HG03066 (cell line): ENCODE results near the gene APOC1.
"Not testable (repeated sequence)": the region's sequence is repeated elsewhere in the genome, so short reads cannot be mapped to it uniquely, and the experiment has no call there.

Experiments
- ATAC-seq: cut with Tn5 transposase; IDR thresholded peaks from one replicate; pipeline ENCODE4 v1.9.1; 2021; ENCODE audit warnings: low read depth; ENCODE audit not compliant: unreplicated experiment

APOC1 gene

GRCh38 chr19:44914433-44915206 is at the start of gene APOC1:
Gene APOC1, plus strand, starts transcription at chr19:44914608. Its CDS starts 284 bp downstream, at chr19:44914892.
- peak; percentile 76 for ATAC-seq

GRCh38 chr19:44865196-44865767 is 49.1 kb upstream of the APOC1 start:
- ATAC-seq = no peak

DNA sequence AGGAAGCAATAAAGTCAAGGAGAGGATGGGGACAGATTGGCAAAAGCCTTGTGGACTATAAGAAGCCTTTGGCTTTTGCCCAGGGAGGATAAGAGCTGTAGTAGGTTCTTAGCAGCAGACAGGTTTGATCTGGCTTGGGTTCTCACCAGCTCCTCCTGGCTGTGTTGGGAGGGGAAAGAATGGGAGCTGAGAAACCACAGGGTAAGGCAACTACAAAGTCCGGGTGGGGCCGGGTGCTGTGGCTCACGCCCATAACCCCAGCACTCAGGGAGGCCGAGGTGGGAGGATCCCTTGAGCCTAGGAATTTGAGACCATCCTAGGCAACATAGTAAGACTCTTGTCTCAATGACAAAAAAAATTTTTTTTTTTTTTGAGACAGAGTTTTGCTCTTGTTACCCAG is 47.7 kb upstream of the APOC1 start:
- no peak for ATAC-seq

DNA sequence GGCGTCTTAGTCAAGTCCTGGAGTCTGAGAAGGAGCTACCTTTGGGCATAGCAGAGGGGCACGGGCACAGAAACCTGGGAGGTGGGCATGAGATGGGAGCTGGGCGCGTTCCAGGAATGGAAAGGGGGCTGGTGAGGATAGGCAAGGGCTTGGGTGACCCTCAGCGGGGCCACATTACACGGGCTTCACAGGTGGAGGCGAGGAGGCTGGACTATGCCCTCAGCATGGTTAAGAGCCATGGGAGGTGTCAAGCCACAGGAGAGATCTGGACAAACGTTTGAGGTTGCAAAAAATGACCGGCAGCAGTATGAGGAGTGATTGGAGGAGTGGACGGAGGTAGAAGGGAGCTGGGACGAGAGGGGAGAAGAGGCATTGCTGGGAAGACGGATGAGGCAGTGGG is 46.8 kb upstream of the APOC1 start:
- ATAC-seq = no peak

DNA sequence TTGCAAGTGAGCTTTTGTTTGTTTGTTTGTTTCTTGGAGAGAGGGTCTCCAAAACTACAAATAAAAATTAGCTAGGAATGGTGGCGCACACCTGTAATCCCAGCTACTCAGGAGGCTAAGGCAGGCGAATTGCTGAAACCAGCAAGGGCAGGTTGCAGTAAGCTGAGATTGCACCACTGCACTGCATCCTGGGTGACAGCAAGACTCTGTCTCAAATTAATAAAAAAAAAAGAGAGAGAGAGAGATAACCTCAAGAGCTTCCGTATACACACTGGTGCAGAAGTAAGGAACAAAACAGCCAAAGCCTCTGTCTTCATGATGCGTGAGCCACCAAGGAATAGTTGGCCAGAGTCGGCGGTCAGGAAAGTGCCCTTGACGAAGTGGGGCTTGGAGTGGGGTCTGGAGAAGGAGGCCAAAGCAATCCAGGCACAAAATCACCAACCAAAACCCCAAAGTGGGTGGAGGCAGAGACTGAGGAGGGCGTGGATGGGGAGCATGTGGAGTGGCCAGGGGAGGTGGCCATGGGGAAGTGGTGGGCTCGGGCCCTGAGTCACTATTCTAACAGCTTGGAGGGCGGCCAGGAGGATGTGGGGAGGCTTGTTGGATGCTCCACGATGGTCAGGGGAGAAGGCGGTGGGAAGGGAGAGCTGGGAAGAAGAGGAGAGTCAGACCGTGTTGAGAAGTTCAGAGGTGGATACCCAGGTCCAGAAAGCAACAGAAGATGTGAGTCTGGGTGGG is 44.5 kb upstream of the APOC1 start:
- no peak for ATAC-seq

DNA sequence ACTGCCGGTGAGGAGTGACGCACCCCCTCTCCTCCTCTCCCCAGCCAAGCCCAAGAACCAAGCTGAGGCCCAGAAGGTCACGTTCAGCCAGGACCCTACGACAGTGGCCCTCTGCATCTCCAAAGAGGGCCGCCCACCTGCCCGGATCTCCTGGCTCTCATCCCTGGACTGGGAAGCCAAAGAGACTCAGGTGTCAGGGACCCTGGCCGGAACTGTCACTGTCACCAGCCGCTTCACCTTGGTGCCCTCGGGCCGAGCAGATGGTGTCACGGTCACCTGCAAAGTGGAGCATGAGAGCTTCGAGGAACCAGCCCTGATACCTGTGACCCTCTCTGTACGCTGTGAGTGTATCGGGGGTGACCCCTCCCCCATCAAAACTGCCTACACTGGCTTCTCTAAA is 42.6 kb upstream of the APOC1 start:
- no peak for ATAC-seq

- no peak for ATAC-seq
Measured at GRCh38 chr19:44872661-44873060, 41.7 kb upstream of the APOC1 start.

DNA sequence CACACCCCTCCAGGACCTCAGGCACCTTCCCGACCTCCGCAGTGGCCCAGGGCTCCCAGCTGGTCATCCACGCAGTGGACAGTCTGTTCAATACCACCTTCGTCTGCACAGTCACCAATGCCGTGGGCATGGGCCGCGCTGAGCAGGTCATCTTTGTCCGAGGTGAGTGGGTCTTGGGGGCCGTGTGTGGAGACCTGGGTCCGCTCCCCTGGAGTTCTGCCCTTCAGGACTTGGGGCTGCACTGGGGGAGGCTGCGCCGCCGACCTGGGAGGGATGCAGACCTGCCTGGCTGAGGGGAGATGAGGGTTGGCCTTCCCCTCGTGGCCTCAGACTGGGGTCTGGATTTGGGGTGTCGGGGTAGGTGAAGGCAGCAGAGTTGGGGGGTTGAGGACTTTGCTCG is 40.1 kb upstream of the APOC1 start:
- ATAC-seq = no peak

GRCh38 chr19:44875666-44876451 is 38.5 kb upstream of the APOC1 start:
- ATAC-seq = no peak

GRCh38 chr19:44876930-44877535 is 37.4 kb upstream of the APOC1 start:
- ATAC-seq = no peak

DNA sequence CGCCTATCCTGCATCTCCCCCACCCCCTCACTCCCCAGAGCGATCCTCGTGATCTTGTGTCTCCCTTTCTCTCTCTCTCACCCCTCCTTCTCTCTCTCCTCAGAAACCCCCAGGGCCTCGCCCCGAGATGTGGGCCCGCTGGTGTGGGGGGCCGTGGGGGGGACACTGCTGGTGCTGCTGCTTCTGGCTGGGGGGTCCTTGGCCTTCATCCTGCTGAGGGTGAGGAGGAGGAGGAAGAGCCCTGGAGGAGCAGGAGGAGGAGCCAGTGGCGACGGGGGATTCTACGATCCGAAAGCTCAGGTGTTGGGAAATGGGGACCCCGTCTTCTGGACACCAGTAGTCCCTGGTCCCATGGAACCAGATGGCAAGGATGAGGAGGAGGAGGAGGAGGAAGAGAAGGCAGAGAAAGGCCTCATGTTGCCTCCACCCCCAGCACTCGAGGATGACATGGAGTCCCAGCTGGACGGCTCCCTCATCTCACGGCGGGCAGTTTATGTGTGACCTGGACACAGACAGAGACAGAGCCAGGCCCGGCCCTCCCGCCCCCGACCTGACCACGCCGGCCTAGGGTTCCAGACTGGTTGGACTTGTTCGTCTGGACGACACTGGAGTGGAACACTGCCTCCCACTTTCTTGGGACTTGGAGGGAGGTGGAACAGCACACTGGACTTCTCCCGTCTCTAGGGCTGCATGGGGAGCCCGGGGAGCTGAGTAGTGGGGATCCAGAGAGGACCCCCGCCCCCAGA is 36.1 kb upstream of the APOC1 start:
- no peak for ATAC-seq

- ATAC-seq = no peak
Measured at GRCh38 chr19:44879309-44880065, 34.9 kb upstream of the APOC1 start.

- ATAC-seq = no peak
Measured at GRCh38 chr19:44882063-44882462, 32.3 kb upstream of the APOC1 start.

GRCh38 chr19:44882619-44883397 is 31.6 kb upstream of the APOC1 start:
- ATAC-seq = not testable (repeated sequence)

GRCh38 chr19:44883922-44884321 is 30.5 kb upstream of the APOC1 start:
- no peak for ATAC-seq

GRCh38 chr19:44884566-44884965 is 29.8 kb upstream of the APOC1 start:
- no peak for ATAC-seq

- ATAC-seq = no peak
Measured at GRCh38 chr19:44886141-44886540, 28.3 kb upstream of the APOC1 start.

DNA sequence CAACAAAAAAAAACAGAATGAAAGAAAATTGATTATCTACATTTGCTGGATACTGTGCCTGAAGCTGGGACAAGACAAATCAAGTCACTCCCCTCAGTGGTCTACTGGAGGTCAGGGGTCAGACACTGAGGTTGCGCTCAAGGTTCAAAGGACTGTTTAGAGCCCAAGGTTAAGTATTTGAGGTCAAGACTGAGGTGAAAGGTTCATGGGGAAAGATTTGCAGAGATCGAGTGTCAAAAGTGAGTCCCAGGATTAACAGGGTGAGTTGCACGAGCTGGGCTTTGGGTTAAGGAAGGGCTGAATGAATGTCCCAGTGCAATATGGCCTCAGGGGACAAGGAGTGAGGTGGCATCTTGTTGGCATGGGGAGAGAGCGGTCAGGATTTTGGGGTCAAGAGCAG is 26.8 kb upstream of the APOC1 start:
- ATAC-seq = no peak
